ENCODE measurements around the gene ZSCAN1.

- TF ChIP-seq POLR2AphosphoS5 (IDR thresholded peaks at IDR 0.05; ENCODE audit: borderline replicate concordance, low read depth, low read length) (no peak), EZH2 (IDR thresholded peaks at IDR 0.05) (no peak), FOXP2 (optimal IDR thresholded peaks at IDR 0.05; ENCODE audit: control extremely low read depth, extremely low read length, insufficient read depth) (no peak)
Observed at GRCh38 chr19:57992841-57993240, 41.0 kb upstream of the ZSCAN1 start.

All from SK-N-MC (cell line).